Measurements from ENCODE around the gene DOK6.

The DOK6 gene

DNA sequence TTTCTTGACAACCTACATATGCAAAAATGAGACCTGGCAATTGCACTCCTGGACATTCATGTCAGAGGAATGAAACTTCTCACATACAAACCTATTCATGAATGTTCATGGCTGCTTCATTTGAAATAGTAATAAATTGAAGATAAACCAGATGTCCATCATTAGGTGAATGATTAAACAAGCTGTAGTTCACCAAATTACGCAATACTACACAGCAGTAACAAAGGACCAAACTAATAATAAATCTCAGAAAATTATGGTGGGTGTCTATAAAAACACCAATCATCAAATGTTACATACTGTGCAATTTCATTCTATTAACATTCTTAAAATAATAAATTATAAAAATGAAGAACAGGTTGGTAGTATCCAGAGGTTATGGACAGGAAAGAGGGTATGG, 13.5 kb downstream of the DOK6 start:
- FAIRE-seq (no peak), DNase-seq (ENCODE audit: insufficient read length, low spot score) (no peak)
- TF ChIP-seq, protein P1, sequence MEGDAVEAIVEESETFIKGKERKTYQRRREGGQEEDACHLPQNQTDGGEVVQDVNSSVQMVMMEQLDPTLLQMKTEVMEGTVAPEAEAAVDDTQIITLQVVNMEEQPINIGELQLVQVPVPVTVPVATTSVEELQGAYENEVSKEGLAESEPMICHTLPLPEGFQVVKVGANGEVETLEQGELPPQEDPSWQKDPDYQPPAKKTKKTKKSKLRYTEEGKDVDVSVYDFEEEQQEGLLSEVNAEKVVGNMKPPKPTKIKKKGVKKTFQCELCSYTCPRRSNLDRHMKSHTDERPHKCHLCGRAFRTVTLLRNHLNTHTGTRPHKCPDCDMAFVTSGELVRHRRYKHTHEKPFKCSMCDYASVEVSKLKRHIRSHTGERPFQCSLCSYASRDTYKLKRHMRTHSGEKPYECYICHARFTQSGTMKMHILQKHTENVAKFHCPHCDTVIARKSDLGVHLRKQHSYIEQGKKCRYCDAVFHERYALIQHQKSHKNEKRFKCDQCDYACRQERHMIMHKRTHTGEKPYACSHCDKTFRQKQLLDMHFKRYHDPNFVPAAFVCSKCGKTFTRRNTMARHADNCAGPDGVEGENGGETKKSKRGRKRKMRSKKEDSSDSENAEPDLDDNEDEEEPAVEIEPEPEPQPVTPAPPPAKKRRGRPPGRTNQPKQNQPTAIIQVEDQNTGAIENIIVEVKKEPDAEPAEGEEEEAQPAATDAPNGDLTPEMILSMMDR (IDR thresholded peaks at IDR 0.05; ENCODE audit: insufficient read depth, missing control alignments), result no peak

GRCh38 chr18:69432847-69433246, 32.2 kb downstream of the DOK6 start:
- DNase-seq (ENCODE audit: insufficient read length, low spot score) (no peak), FAIRE-seq (peak; percentile 99)
- TF ChIP-seq, protein P1 (IDR thresholded peaks at IDR 0.05; ENCODE audit: insufficient read depth, missing control alignments), result no peak

GRCh38 chr18:69435000-69435399, 34.3 kb downstream of the DOK6 start:
- TF ChIP-seq, protein P1 (IDR thresholded peaks at IDR 0.05; ENCODE audit: insufficient read depth, missing control alignments), result no peak
- DNase-seq (ENCODE audit: insufficient read length, low spot score) (no peak), FAIRE-seq (no peak)

DNA sequence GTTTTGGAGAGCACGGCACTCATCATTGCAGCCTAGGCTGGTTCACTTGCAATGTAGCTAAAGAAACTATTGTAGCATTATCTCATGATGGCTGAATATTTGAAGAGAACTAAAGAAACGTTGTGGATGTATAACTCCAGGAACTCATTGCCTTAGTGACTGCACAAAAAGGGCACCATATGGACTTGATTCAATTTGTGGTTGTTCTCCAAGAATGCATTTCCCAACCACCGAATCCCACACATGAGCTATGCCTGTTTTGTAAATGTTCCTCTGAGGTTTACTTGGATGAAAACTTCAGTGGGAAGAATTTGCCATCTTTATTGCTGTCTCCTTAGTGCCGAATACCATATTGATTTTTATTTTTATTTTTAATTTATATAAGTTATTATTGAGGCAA, 43.5 kb downstream of the DOK6 start:
- TF ChIP-seq, protein P1 (IDR thresholded peaks at IDR 0.05; ENCODE audit: insufficient read depth, missing control alignments), result no peak
- FAIRE-seq (no peak), DNase-seq (ENCODE audit: insufficient read length, low spot score) (no peak)

- TF ChIP-seq, protein P1 (IDR thresholded peaks at IDR 0.05; ENCODE audit: insufficient read depth, missing control alignments), result no peak
- no peak for DNase-seq (ENCODE audit: insufficient read length, low spot score)
- FAIRE-seq, result peak; percentile 98
These were observed 47.2 kb downstream of the DOK6 start for GRCh38 chr18:69447886-69448285.

- FAIRE-seq (no peak), DNase-seq (ENCODE audit: insufficient read length, low spot score) (no peak)
- TF ChIP-seq, protein P1 (IDR thresholded peaks at IDR 0.05; ENCODE audit: insufficient read depth, missing control alignments), result no peak
These were observed 54.4 kb downstream of the DOK6 start for GRCh38 chr18:69455125-69455524.

DNA sequence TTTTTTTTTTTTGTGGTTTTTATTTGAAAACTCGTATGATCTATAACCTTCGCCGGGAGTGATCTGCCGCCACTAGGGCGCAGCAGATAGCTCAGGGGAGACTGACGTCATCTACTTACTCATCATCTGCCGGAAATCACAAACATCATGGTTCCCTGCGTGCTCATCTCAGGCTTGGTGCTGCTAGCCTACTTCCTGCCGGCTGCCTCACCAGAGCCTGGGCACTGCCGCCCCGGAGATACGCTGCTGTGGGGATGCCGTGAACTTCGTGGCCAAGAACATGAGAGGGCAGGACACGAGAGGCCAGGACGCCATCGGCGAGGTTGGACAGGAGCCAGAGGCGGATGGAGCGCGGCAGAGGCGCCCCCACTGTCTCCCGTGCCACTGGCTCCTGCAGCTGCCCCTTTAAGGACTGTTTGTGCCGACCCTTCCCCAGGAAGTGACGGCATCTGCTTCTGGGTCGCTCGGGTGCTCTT, 68.8 kb downstream of the DOK6 start:
- FAIRE-seq (no peak), DNase-seq (ENCODE audit: insufficient read length, low spot score) (peak; percentile 59)
- TF ChIP-seq, protein P1 (IDR thresholded peaks at IDR 0.05; ENCODE audit: insufficient read depth, missing control alignments), result peak; percentile 44

Measured in D721Med (cell line).